ENCODE data around the gene UPF3B. TPM values are rescaled to one million over a fixed set of nuclear protein-coding genes. Genes with fewer than 3 reads are reported as not detected.
"Not testable (repeated sequence)": the region's sequence is repeated elsewhere in the genome, so short reads cannot be mapped to it uniquely, and the experiment has no call there.

Gene UPF3B
- total RNA-seq, 2 experiments from 2014 or later: 21.0 to 21.2 TPM

- Mint-ChIP-seq H3K9me3 (no peaks in the 10 kb centered on the region), H3K27ac (peak overlapping the region; percentile 100), H3K4me1 (peaks cover 7% of the 10 kb centered on the region), H3K36me3 (peaks cover 17% of the 10 kb centered on the region), H3K27me3 (no peaks in the 10 kb centered on the region), H3K4me3 (peak overlapping the region; percentile 100)
- DNase-seq: no peak
These were observed 18.5 kb upstream of the UPF3B start for GRCh38 chrX:119871245-119871598.

GRCh38 chrX:119870626-119871131 lies 17.9 kb upstream of the UPF3B start:
- Mint-ChIP-seq H3K27ac (peak overlapping the region; percentile 100), H3K36me3 (peaks cover 17% of the 10 kb centered on the region), H3K9me3 (no peaks in the 10 kb centered on the region), H3K27me3 (no peaks in the 10 kb centered on the region), H3K4me1 (peaks cover 7% of the 10 kb centered on the region), H3K4me3 (peak overlapping the region; percentile 100)
- DNase-seq: peak; percentile 21

- Mint-ChIP-seq H3K4me3 (peak overlapping the region; percentile 96), H3K4me1 (peaks cover 3% of the 10 kb centered on the region), H3K27ac (peak overlapping the region; percentile 97), H3K27me3 (no peaks in the 10 kb centered on the region), H3K9me3 (no peaks in the 10 kb centered on the region), H3K36me3 (peaks cover 11% of the 10 kb centered on the region)
- no peak for DNase-seq
These were observed 681 bp upstream of the UPF3B start for GRCh38 chrX:119853444-119853843.

GRCh38 chrX:119833905-119834304 lies 18.9 kb downstream of the UPF3B start:
- Mint-ChIP-seq H3K4me1 (no peaks in the 10 kb centered on the region), H3K27me3 (no peaks in the 10 kb centered on the region), H3K4me3 (no peak overlapping the region), H3K9me3 (no peaks in the 10 kb centered on the region), H3K36me3 (peaks cover 26% of the 10 kb centered on the region), H3K27ac (no peak overlapping the region)
- no peak for DNase-seq

GRCh38 chrX:119828446-119828845 lies 24.3 kb downstream of the UPF3B start:
- peaks cover 5% of the 10 kb centered on the region for H3K4me1 Mint-ChIP-seq
- peaks cover 9% of the 10 kb centered on the region for H3K36me3 Mint-ChIP-seq
- DNase-seq: no peak
- no peaks in the 10 kb centered on the region for H3K9me3 Mint-ChIP-seq
- H3K27me3 Mint-ChIP-seq: no peaks in the 10 kb centered on the region
- no peak overlapping the region for H3K4me3 Mint-ChIP-seq
- no peak overlapping the region for H3K27ac Mint-ChIP-seq

- Mint-ChIP-seq H3K27ac (no peak overlapping the region), H3K36me3 (peaks cover 8% of the 10 kb centered on the region), H3K4me3 (no peak overlapping the region), H3K4me1 (peaks cover 7% of the 10 kb centered on the region), H3K9me3 (no peaks in the 10 kb centered on the region), H3K27me3 (no peaks in the 10 kb centered on the region)
- DNase-seq: no peak
These were observed 26.3 kb downstream of the UPF3B start for GRCh38 chrX:119826399-119826959.

GRCh38 chrX:119824221-119824620 lies 28.5 kb downstream of the UPF3B start:
- H3K9me3 Mint-ChIP-seq, H3K27me3 Mint-ChIP-seq, H3K27ac Mint-ChIP-seq, DNase-seq, H3K4me1 Mint-ChIP-seq, H3K36me3 Mint-ChIP-seq, H3K4me3 Mint-ChIP-seq: not testable (repeated sequence)

- not testable (repeated sequence) for H3K27ac Mint-ChIP-seq, H3K4me3 Mint-ChIP-seq, H3K36me3 Mint-ChIP-seq, H3K4me1 Mint-ChIP-seq, H3K9me3 Mint-ChIP-seq, DNase-seq, H3K27me3 Mint-ChIP-seq
These were observed 31.1 kb downstream of the UPF3B start for GRCh38 chrX:119821703-119822102.

GRCh38 chrX:119817130-119817690 lies 35.6 kb downstream of the UPF3B start:
- H3K27me3 Mint-ChIP-seq: no peaks in the 10 kb centered on the region
- H3K27ac Mint-ChIP-seq: no peak overlapping the region
- H3K4me1 Mint-ChIP-seq: peaks cover 5% of the 10 kb centered on the region
- DNase-seq: no peak
- H3K9me3 Mint-ChIP-seq: no peaks in the 10 kb centered on the region
- no peak overlapping the region for H3K4me3 Mint-ChIP-seq
- peaks cover 1% of the 10 kb centered on the region for H3K36me3 Mint-ChIP-seq

- H3K36me3 Mint-ChIP-seq: peaks cover 1% of the 10 kb centered on the region
- no peaks in the 10 kb centered on the region for H3K27me3 Mint-ChIP-seq
- no peak overlapping the region for H3K27ac Mint-ChIP-seq
- H3K4me3 Mint-ChIP-seq: no peak overlapping the region
- DNase-seq: no peak
- H3K4me1 Mint-ChIP-seq: peaks cover 3% of the 10 kb centered on the region
- H3K9me3 Mint-ChIP-seq: no peaks in the 10 kb centered on the region
These were observed 36.5 kb downstream of the UPF3B start for GRCh38 chrX:119816300-119816699.

GRCh38 chrX:119809185-119809666 lies 43.5 kb downstream of the UPF3B start:
- no peaks in the 10 kb centered on the region for H3K4me1 Mint-ChIP-seq
- no peak for DNase-seq
- H3K9me3 Mint-ChIP-seq: no peaks in the 10 kb centered on the region
- no peak overlapping the region for H3K4me3 Mint-ChIP-seq
- H3K36me3 Mint-ChIP-seq: peaks cover 5% of the 10 kb centered on the region
- H3K27me3 Mint-ChIP-seq: no peaks in the 10 kb centered on the region
- H3K27ac Mint-ChIP-seq: no peak overlapping the region

GRCh38 chrX:119808461-119808860 lies 44.3 kb downstream of the UPF3B start:
- not testable (repeated sequence) for H3K36me3 Mint-ChIP-seq, H3K4me1 Mint-ChIP-seq, DNase-seq, H3K27ac Mint-ChIP-seq, H3K9me3 Mint-ChIP-seq, H3K27me3 Mint-ChIP-seq, H3K4me3 Mint-ChIP-seq

GRCh38 chrX:119802546-119802945 lies 50.2 kb downstream of the UPF3B start:
- H3K36me3 Mint-ChIP-seq: peaks cover 10% of the 10 kb centered on the region
- H3K27ac Mint-ChIP-seq: no peak overlapping the region
- no peaks in the 10 kb centered on the region for H3K4me1 Mint-ChIP-seq
- no peaks in the 10 kb centered on the region for H3K9me3 Mint-ChIP-seq
- DNase-seq: no peak
- H3K27me3 Mint-ChIP-seq: no peaks in the 10 kb centered on the region
- no peak overlapping the region for H3K4me3 Mint-ChIP-seq

- Mint-ChIP-seq H3K36me3 (peaks cover 10% of the 10 kb centered on the region), H3K27ac (no peak overlapping the region), H3K4me1 (no peaks in the 10 kb centered on the region), H3K9me3 (no peaks in the 10 kb centered on the region), H3K27me3 (no peaks in the 10 kb centered on the region), H3K4me3 (no peak overlapping the region)
- no peak for DNase-seq
These were observed 51.2 kb downstream of the UPF3B start for GRCh38 chrX:119801253-119802221.

All from activated naive CD8-positive, alpha-beta T cell treated with anti-CD3 and anti-CD28 coated beads for 36 hours (primary cell).